ENCODE measurements around the gene DCUN1D2.
"Not testable (repeated sequence)": the region's sequence is repeated elsewhere in the genome, so short reads cannot be mapped to it uniquely, and the experiment has no call there.

DCUN1D2 gene

DNA sequence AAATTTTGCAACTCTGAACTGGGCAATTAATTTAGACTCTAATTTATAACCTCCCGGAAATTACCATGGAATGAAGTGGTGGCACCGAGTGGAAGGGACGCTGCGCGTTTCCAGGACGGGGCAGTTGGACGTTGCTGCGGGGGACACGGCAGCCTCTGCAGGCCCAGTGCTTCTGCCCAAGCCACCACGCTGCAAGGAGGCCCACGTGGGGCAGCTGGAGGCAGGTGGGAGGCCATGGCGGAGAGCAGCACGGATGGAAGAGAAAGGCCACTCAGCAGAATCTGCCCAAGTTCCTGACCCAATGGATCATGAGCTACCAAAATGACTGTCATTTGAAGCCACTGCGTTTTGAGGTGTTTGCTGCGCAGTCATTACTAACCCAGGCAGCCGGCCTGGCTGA lies 26.0 kb downstream of the DCUN1D2 start:
- no peak for DNase-seq (ENCODE audit: low read depth)

DNA sequence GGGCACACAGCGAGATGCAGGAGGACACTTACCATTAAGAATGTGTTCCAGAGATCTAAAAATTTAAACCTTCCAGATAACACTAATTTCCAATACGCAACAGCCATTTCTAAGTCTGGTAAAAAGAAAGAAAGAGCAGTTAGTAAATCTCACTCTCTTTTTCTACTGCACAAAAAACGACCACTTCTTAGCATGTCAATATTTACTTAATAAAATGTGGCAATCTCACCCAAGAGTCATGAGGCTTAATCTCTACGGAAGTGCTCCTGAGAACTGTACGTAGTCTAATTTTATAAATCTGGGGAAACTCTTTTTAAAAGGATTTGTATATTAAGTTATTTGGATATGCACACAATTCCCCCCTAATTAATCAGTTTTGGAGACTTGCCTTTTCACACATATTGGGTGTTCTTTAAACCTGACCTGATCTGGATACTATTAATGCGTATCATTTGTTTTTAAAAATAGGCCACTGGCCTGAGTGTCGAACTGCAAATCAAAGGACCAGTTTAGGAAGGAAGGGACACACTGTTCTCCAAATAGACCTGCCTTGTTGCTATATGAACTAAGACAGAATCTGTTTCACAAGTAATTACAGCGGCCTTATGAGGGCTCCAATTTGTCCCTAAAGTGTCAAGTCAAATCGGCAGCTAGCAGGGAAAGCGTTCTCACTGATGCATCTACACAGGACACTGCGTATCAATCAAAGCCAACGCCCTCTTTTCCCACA lies 29.3 kb downstream of the DCUN1D2 start:
- no peak for DNase-seq (ENCODE audit: low read depth)

- no peak for DNase-seq (ENCODE audit: low read depth)
Measured at GRCh38 chr13:113460599-113460998, 29.9 kb downstream of the DCUN1D2 start.

- DNase-seq (ENCODE audit: low read depth) = no peak
Measured at GRCh38 chr13:113460064-113460555, 30.4 kb downstream of the DCUN1D2 start.

GRCh38 chr13:113458253-113459065 lies 32.1 kb downstream of the DCUN1D2 start:
- DNase-seq (ENCODE audit: low read depth) = no peak

- DNase-seq (ENCODE audit: low read depth) = no peak
Measured at GRCh38 chr13:113457510-113457909, 33.0 kb downstream of the DCUN1D2 start.

DNA sequence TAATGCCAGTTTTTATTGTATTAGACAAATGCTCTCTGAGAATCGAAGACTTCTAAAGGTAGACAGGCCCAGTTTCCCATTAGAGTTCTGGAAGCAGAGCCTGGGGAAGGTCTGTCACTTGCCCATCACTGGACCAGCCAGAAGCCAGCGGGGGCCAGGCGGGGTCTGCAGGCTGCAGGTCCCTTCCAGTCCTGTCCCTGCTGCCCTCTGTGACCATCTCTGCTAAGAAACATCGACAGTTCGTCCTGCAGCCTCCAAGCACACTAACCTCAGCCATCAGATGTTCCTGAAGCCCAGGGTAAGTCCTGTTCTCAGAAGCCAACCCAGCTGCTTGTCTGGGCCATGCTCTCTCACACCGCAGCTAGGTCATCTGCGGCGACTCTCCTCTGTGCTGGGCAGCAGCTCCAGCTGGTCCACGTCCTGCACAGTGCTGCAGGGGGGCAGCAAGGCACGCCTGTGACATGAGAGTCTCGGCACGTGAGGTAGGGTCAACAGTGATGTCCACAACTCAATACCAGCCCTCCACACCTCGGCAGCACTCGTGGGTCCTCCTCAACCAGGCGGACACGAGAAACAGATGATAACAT lies 34.3 kb downstream of the DCUN1D2 start:
- DNase-seq (ENCODE audit: low read depth) = no peak

- no peak for DNase-seq (ENCODE audit: low read depth)
Measured at GRCh38 chr13:113455384-113455783, 35.1 kb downstream of the DCUN1D2 start.

DNA sequence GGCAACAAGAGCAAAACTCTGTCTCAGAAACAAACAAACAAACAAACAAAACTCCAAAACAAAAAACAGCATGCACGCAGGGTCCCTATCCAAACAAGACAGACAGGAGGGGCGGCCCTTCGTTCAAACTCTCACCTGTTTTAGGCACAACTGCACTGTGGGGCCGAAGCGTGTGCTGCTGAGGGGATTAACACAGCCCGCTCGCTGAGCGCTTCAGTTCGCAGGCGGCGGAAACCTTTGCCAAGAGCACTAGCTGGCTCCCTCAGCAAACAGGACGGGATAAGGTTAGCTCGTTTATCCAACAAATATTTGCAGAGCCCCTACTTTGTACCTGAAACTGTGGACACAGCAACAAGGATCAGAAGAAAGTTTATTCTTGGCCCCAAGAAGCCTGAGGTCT lies 35.6 kb downstream of the DCUN1D2 start:
- DNase-seq (ENCODE audit: low read depth) = no peak

DNA sequence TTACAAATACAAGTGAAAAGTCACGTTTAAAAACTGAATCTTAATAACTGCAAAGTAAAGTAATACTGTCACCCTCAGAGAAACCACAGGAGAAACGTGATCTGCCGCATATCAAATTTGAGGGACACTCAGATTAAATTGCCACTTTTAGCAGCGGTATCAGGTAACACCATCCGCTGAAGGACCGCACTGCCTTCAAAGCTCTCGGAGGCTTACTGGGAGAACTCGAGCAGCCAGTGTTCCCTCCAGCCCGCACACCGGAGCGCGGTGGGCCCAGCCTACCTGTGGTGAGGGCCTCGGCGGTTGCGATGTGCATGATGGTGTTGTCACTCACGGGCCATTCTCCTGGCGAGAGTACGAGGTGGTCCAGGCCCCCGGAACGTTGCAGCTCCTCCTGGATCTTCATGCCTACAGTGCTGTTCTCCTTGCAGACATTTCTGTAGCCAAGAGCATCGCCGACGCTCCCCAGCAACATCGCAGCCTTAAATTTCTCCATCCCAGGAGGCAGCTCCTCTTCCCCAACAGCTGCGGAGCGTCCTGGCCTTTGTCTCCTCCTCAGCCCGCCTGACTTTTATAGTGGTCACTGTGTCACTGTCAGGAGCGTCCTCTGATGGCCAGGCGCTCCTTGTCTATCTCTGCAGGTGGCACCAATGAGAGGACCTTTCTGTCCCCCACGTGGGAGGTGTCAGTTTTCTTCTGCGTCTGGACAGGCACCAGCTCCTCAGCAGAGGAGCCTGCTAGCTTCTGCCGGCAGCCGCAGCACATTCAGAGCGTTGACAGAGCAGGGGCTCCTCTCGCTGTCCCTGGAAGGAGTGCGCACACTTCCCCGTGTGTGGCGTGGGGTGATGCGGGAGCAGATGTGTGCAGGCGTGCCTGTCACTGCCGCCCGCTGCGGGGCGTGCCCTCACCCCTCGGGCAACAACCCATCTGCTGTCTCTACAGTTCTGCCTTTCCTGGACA lies 37.3 kb downstream of the DCUN1D2 start, which contains the start of gene ADPRHL1:
Gene ADPRHL1 (minus strand): TSS at position 547 of the 960 bp plus-strand sequence. CDS start 51 bp downstream, at position 496.
- DNase-seq (ENCODE audit: low read depth) = no peak

DNA sequence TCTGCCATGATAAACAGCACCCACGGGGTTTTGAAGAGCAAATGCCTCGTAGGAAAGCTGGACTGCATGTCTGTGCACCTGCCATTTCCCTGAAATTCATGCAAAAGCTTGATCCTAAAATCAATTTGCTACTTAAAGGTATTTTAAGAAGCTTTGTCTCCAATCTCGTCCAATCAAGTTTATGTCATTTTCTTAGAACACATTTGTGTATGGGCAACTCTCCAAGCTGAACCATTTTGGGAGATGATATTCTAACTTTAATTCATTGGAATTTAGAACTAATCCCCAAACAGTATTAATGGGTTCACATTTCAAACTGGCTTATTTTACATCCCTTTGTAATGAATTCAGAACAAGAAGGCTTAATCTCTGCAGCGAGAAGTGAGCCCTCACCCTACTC lies 38.0 kb downstream of the DCUN1D2 start:
- DNase-seq (ENCODE audit: low read depth) = no peak

DNA sequence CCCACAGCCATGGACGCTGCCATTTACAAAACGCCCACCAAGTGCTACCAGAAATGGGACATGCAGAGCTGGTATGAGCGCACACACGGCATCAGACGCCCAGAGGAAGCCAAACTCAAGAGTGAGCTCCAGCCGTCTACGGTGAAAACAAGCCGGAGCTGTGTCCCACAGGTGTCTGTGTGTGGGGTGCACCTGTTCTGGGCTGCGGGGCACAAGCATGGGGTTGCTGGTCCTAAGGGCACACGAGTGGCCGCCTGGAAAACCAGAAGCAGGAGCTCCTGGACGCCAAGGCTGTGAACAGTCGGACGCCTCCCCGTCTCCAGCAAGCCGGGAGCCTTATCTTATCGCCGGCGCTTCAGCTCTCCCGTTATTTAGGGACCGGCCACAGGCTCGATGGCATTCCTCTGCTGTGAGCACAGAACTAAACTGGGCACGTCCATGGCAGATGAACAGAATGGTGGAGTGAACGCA lies 38.5 kb downstream of the DCUN1D2 start:
- DNase-seq (ENCODE audit: low read depth) = no peak

DNA sequence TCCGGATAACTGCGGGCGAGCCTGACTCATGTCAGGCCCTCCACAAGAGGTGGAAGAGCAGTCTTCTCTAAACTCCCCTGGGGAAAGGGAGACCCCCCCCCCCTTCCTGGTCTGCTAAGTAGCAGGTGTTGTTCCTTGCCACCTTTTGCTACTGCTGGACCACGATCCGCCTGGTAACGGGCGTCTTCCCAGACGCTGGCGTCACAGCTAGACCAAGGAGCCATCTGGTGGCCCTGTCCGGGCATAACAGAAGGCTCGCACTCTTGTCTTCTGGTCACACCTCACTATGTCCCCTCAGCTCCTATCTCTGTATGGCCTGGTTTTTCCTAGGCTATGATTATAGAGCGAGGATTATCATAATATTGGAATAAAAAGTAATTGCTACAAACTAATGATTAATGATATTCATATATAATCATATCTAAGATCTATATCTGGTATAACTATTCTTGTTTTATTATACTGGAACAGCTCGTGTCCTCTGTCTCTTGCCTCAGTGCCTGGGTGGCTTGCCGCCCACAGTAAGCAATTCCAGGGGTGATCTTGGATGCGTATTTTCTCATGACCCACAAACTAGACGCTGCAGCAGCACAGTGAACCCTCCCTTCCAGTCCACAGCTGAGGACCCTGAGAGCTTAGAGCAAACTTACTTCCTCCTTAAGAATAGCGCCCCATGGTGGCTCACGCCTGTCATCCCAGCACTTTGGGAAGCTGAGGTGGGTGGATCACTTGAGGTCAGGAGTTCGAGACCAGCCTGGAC lies 39.5 kb downstream of the DCUN1D2 start:
- not testable (repeated sequence) for DNase-seq (ENCODE audit: low read depth)

- not testable (repeated sequence) for DNase-seq (ENCODE audit: low read depth)
Measured at GRCh38 chr13:113450348-113450744, 40.2 kb downstream of the DCUN1D2 start.

GRCh38 chr13:113449693-113450347 lies 40.7 kb downstream of the DCUN1D2 start:
- DNase-seq (ENCODE audit: low read depth) = no peak

DNA sequence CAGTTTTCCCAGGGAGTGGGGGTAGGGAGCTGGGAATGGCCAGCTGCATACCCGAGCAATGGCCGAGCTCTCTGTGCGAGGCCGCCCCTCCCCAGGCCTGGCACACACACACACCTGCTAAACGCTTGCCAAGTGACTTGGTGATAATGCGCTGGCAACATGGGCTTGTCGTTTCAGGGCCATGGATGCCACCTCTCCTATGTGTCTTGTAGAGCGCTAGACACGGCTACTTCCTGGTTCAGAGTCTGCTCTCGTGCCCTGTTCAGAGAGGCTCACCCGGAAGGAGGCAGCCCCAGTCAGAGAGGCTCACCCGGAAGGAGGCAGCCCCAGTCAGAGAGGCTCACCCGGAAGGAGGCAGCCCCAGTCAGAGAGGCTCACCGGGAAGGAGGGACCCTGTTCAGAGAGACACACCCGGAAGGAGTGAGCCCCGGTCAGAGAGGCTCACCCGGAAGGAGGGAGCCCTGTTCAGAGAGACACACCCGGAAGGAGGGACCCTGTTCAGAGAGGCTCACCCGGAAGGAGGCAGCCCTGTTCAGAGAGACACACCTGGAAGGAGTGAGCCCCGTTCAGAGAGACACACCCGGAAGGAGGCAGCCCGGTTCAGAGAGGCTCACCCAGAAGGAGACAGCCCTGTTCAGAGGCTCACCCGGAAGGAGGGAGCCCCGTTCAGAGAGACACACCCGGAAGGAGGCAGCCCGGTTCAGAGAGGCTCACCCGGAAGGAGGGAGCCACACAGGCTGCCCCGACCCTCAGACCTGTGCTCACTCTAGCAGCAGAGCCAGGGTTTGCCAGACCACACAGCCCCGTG lies 41.4 kb downstream of the DCUN1D2 start:
- no peak for DNase-seq (ENCODE audit: low read depth)

GRCh38 chr13:113448545-113448884 lies 42.0 kb downstream of the DCUN1D2 start:
- no peak for DNase-seq (ENCODE audit: low read depth)

- DNase-seq (ENCODE audit: low read depth) = no peak
Measured at GRCh38 chr13:113447596-113447995, 42.9 kb downstream of the DCUN1D2 start.

- DNase-seq (ENCODE audit: low read depth) = no peak
Measured at GRCh38 chr13:113446488-113446854, 44.0 kb downstream of the DCUN1D2 start.

Data from stimulated activated CD8-positive, alpha-beta memory T cell treated with anti-CD3 and anti-CD28 coated beads, Interleukin-7, amount 100 ng/mL, for 24 hours (primary cell).